COR-L47 (cell line): ENCODE measurements around the gene MYL7.

Source experiments
- DNase-seq: peaks from one replicate; lab custom pipeline; 2025; lab: John Stamatoyannopoulos, UW

Gene MYL7

DNA sequence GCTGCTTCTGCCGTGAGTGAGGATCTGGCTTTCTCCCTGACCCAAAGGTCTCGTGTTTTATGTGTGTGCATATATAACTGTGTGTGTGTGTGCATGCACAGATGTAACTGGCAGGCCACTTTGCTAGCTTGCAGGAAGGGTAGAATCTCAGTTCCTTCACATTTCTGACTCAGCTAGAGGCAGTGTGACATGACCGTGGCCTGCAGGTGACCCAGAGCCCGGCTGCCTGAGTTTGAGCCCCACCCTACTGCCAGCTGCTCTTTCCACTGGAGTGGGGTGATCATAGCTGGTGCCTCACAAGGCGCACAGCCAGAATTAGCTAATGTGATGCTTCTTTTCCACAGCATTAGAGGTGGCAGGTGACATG lies 9.3 kb upstream of the MYL7 start:
- no peak for DNase-seq

DNA sequence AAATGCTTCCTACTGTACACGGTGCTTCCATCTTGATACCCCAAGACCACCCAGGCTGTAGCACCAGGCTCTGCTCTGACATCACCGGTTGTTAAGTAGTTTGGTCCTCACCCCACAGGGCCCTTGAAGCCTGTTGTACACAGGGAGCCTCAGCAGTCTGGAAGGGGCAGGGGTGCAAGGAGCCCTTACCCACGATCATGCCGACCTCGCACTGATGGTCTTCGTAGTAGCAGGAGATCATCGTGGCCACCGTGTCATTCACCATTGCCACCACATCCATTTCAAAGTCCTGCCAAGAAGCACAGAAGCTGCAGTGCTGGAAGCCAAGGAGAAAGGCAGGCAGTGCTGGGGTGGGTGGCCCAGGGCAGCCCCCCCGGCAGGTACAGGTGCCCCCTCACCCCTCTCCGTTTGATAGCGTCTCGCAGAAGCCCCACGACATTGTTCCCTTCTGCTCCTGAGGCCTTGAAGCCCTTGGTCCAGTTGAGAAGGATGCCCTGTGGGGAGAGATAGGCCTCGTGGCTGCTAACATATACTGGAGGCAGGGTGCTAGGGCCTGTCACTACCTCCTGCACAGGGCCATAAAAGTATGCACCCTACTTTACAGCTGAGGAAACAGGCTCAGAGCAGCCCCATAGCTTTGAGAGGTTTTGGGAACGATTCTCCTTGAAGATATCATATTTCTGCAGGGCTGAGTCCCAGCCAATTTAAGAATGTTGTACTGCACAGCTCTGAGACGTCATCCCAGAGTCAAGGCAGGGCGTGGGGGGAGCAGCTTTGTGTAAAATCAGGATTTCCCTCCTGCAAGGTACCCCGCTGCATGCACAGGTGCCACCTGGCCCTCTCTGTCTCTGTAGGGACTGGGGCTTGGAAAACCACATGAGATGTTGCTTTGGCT lies 8.7 kb upstream of the MYL7 start:
- DNase-seq = no peak

DNA sequence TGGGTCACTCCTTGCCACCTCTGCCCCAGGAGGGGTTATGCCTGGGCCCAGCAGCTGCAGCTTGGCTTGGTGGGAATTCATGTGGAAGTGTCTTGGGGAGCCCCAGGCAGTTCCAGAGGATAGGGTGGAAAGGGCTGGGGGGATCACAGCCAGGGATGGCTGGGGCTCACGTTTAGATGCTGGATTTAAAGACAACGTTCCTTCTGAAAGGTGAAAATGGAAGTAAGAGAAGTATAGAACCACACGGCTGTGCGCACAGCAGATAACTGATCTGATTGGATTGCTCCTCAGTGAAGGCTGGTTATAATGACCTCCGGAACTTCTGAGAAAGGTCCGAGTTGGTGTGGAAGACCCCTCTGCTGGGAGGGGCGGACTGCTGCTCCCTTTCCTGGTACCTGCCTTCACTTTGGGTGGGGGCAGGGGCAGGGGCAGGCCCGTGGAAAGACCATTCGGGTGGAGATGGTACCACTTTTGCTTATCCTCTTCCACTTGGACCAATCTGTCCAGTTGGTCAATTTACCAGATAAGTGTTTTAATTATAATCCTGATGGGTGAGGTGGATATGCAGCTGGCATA lies 7.9 kb upstream of the MYL7 start:
- DNase-seq = no peak

DNA sequence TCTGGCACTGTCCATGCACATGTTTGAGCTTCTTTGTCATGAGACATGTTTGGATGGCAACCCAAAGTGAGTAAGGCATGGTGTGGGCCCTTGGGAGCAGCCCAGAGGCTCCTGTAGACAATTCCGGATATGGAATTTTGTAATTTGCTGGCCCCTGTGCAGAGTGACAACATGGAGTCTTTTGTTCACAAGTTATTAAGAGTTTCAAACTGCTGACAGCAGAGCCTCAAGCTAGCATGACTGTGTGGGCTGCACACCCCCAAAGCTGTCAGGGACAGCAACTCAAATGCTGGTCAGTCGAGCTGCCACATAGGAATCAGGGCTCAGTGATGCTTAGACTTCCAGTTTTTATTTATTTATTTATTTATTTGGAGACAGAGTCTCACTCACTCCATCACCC lies 7.0 kb upstream of the MYL7 start:
- DNase-seq = no peak

DNA sequence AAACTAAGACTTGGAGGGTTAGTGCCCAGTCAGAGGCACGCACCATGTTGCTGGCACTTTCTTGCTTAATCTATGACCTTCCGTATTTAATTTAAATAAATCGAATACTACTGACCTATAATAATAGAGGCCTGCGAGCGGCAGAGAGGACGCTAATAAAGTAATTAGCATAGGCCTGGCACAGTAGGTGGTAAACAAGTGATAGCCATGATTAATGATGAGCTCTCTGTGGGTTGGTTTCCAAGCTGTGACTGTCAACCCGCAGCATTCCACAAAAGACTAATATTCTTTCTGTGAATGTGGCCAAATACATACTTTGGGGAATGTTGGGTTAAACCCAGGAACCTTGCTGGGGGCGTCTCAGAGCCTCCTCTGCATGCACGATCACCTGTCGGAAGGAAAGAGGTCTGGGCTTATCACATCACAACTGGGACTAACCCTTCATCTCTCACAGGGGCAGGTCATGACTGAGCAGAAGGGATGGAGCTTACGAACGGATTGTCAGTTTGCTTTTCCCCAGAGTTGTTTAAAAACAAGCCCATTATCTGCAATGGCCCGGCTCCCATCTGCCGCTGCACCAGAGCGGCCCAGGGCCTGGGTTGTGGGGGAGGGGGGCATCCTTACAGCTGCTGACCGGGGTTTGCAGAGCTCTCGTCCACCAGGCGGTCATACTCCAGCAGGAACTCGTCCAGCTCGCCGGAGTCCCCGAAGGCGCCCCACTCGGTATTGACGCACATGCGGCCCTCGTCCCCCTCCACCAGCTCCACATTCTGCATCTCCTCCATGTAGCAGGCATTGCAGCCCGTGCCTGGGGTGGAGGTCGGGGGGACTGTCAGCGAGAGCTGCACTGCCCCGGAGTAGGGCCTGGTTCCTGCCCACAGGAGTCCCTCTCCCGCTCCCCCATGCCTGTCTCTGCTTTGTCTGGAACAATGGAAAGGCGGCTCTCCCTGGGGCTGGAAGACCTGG lies 6.2 kb upstream of the MYL7 start:
- DNase-seq = no peak

DNA sequence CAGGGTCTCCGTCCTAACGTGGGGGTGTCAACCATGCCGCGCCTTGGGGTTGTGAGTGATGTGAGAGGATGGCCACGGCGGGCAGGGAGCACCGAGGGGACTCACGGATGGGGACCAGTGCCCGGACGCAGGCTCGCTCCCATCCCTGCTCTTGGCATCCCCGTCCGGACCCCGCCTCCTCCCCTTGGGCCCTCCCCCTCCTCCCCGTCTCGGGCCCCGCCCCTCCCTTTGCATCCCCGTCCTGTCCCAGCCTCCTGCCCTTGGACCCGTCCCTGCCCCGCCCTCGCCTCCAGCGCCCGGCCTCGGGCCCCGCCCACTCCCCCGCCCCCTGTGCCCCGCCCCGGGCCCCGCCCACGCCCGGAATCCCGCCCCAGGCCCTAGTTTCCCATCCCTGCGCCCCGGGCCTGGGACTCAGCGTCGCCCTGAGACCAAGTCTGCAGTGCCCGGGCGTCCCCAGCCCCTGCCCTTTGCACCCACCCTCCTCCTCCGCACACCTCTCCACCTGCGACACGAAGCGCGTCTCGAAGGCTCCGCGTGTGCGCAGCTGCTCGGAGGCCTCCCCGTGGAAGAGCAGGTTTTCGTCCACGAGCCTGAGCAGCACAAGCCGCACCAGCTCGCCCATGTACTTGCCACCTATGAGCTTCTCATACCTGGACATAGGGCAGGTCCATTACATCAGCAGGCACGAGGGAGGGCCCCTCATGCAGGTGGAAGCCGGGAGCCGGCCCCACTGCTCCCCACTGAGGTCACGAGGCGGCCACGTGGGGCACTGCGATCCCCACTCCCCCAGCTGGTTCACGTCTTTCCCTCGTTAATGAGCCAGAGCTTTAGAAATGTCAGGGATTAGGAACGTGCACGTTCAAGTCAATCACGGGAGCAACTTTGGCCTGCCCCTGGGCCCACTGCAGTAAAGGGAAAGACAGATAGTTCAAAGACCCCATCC lies 5.1 kb upstream of the MYL7 start:
- DNase-seq = no peak

DNA sequence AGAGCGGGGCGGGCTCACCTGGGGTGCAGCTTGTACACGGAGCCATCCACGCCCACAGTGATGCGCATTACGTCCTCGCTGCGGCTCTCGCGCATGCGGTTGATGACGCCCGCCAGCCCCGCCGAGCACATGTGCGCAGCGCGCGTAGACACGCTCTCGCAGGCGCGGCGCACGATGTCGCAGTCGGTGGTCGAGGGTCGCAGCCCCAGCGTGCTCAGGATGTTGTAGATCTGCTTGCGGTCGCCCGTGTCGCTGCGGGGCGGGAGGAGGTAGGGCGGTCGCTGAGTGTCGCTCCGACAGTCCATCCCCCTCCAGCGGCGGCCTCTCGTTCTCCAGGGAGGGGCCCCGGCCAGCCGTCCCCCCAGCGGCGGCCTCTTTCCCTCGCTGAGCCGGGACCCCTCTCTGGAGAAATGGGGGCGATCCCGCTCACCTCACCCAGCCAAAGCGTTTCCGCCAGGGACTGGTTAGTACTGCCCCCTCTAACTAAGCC lies 4.4 kb upstream of the MYL7 start:
- no peak for DNase-seq

DNA sequence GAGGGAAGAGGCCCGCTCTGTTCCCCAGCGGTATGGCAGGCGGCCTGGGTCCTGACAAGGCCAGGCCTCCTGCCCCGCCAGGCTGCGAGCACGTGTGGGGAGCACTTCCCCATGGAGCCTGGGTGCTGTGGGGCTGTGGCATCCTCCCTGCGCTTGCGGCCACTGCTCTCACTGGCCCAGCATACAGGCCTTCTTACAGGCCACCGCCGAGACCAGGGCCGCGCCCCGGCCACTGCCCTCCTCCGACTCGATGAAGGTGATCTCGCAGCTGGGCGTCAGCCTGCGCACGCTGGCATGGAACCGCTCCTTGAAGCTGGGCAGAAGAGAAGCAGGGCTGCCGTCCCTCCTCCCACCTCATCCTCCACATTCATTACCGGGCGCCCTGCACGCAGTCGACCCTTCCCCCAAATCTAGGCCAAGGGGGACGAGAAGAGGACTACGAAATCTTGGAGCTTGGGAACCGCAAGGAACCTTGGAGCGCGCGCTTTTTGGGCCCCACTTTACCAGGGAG lies 3.9 kb upstream of the MYL7 start:
- DNase-seq = no peak

DNA sequence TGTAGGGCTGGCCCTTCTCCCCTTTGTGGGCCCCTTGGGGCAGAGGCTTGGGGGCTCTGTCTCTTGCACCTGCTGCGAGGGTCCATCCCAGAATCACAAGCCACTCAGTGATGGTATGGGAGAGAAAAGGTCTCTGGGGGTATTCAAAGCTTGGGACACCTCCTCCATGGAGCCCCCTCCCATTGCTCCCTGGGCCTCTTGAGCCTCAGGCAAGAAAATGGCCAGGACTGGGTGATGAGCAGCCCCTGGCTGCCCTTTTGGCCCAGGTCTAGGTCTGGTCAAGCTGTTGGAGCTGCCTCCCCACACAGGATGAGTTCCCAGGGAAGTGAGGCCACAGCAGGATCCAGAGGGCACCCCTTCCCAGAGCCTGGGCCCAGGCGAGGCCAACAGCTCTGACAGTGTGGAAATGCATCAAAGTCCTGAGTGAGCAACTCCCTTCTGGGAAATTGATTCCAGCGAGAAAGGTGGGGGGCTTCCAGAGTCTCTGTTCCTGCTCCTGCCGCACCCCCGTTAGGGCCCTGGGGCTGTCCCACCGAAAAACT lies 3.4 kb upstream of the MYL7 start:
- no peak for DNase-seq

DNA sequence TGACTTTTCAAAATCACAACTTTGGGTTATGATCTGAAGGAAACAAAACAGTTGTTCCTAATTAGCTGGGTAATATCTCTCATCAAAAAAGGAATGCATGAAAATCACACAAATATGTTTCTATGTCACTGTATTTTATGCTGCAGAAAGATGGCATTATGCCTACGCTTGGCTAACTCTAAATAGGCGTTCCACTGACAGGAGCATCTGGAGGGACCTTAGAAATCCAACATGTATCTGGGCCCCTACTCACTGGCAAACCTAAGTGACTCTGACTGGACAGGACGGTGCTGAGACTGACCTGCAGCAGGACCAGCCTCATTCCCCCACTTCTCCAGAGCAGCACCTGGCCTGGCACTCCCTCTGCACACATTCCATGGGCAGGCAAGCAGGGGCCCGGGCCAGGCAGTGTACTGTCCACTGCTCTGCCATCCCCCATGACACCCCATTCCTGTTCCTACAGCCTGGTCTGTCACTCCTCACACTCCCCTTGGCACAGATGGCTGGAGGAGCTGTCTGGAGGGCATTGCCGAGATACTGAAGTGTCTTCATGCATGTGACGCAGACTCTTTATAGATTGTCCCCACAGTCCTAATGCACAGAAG lies 2.6 kb upstream of the MYL7 start:
- DNase-seq = no peak

DNA sequence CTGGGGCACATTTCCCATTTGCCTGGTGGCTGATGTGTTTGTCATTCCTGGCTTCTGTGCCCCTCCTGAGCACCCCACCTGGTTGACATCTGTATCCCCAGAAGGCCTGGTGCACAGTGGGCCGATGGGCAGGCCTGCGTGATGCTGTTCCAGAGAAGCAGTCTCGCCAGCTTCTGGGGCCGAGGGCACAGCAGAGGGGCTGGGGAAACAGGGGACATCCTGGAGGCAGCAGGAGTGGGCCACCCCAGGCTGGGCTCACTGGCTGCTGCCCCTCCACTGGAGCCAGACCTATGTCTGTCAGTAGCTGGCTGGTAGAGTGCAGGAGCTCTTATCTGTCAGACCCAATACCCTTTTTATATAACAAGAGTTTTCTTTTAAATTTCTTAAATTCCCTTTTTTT lies 896 bp upstream of the MYL7 start:
- DNase-seq = no peak

DNA sequence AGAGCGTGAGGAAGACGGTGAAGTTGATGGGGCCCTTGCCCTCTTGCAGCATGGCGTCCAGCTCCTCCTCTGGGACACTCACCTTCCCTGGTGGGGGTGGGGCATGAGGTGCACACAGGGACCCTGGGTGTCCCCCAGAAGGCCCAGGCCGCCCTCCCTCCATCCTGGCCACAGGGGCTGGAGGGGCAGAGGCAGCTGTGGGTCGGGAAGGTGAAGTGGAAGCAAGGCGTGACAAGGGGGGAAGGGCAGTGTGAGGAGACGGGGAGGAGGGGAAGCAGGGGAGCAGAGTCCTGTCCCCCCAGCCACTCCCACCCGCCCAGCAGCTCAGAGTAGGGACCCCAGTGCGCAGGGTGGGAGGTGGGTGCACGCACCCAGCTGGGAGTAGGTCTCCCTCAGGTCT lies 791 bp downstream of the MYL7 start:
- no peak for DNase-seq

DNA sequence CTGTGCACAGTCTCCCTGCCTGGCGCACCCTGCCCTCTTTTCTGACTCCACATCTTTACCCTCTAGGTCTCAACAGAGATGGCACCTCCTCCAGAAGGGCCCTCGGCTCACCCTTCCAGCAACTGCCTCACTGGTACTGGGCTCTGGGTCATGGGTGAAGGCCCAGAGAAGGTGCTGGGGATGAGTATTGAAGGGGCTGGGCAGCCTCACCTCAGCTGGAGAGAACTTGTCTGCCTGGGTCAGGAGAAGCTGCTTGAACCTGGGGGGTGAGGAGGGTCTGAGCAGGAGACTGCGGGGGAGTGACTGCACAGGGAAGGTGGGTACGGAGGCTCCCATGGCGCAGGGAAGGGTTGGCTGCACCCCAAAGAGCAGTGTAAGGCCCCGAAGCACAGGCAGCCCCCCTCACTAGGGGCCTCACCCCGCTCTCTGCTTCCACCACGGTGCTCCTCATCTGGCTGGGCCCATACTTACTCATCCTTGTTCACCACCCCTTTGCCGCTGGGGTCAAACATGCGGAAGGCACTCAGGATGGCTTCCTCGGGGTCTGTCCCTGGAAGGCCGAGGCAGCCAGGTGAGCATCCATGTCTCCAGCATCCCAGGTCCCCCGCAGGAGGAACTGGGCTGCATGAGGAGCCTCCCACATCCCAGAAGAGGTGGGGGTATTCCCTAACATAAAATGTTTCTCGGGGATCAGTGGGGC lies 1.7 kb downstream of the MYL7 start:
- DNase-seq = no peak

DNA sequence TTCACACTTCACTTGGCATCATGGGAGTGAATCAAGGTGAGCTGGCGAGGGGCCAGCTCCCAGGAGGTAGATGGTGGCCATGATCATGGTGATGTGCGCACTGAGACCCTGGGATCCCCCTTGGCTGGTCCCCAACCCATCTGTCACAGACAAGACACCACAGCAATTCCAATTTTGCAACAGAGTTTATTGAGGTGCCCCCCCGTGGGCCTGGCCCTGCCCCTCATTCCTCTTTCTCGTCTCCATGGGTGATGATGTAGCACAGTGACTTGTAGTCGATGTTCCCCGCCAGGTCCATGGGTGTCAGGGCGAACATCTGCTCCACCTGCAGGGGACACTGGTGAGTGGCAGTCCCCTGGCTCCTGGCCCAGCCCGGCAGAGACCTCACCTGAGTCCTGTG lies 2.4 kb downstream of the MYL7 start:
- DNase-seq = no peak

DNA sequence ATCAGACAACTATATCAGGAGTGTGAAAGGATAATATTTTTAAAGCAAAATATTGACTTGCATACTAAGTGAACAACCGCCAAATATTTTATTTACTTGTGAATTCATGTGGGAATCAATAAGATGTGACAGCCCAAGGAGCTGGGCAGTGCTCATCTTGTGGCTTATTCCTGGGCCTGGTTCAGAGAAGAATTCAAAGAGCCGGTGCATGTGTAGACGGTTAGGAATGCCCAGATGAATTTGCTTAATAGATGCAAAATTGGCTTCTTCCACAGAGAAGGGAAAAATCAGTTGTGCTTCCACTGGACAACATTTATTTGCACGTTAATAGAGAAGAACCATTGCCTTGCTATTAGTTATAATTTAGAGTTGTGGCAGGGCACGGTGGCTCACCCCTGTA lies 4.4 kb downstream of the MYL7 start:
- no peak for DNase-seq

DNA sequence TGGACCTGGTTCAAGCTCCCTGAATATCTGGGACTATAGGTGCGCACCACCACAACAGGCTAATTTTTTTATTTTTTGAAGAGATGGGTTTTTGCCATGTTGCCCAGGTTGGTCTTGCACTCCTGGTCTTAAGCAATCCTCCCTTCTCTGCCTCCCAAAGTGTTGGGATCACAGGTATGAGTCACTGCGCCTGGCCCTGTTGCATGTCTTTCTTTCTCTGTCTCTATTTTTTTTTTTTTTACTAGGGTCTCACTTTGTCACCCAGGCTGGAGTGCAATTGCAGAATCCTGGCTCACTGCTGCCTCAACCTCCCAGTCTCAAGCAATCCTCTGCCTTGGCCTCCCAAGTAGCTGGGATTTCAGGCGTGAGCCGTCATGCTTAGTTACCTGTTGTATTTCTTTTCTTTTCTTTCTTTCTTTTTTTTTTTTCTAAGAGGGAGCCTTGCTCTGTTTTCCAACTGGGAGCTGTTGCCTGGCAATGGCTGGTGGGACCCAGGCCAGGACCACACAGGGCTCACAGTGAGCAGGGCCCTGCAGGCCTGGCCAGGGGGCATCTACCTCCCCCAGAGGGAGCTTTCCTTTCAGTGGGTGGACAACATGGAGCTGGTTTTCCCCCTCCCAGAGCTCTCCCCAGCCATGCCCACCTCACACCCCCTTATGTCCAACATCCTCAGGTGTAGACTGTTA lies 6.0 kb downstream of the MYL7 start:
- no peak for DNase-seq

DNA sequence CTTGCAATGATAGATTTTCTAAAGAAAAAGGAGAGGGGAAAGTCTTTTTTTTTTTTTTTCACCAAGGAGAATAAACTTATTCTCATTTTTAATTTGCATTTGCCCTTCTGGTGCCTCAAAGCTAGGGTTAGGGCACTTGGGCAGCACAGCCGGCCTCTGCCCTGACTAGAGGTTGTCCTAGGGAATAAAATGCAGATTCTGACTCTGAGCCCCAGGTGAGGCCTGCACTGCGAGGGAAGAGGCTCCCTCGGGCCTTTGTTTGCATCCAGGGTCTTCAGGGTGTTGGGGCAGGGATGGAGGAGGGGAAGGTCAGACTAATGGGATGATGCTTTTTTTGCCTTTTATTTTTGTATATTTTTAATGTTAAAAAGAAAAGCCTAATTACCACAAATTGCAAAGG lies 7.8 kb downstream of the MYL7 start:
- no peak for DNase-seq

DNA sequence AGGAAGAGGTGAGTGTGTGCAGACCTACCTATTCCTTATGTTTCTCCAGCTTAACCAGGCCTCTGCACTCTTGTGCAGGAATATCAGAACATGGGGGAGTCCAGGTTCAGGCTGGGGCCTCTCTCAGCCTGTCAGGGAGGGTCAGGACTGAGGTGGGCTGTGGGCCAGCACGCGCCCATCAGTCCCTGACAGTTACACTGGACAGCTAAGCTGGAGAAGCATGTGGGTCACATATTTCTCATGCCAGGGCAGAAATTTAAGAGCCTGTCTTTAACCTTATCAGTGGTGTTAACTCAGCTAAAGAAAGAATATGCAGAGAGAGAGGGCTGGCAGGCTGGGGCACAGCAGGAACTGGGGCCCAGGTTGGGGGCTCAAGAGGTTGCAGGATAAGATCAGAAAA lies 9.1 kb downstream of the MYL7 start:
- DNase-seq = no peak
